Measurements from ENCODE around the gene KIF2A. TPM values are rescaled to one million over a fixed set of nuclear protein-coding genes. Genes with fewer than 3 reads are reported as not detected.

Gene KIF2A
- total and polyA plus RNA-seq, 2 of the 13 experiments (the other 11 are each of a cell fraction or from before 2014, with no cell fraction given): 8.5 to 19.2 TPM

DNA sequence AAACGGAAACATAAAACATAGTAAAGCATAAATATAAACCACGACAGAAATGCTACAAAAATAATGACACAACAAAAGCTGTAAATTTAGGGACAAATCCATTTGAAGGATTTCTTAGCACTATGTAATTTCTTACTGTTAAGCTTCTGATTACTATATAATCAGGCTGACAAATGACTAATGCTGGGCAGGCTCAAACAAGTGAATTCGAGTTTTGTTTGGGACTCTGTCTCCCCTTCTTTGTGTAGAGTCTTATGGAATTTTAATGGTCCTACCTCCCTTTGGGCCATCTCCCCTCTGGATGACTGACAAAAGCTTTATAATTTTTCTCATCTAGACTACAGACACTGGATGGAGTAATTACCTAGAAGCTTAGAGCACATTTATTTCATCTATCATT, 24.6 kb upstream of the KIF2A start (continued):
- TF ChIP-seq, protein P1, sequence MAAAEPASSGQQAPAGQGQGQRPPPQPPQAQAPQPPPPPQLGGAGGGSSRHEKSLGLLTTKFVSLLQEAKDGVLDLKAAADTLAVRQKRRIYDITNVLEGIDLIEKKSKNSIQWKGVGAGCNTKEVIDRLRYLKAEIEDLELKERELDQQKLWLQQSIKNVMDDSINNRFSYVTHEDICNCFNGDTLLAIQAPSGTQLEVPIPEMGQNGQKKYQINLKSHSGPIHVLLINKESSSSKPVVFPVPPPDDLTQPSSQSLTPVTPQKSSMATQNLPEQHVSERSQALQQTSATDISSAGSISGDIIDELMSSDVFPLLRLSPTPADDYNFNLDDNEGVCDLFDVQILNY (CRISPR knock-in tag; conservative IDR thresholded peaks at IDR 0.05): no peak
- no peak for TF ChIP-seq CHCHD3 (CRISPR knock-in tag; IDR thresholded peaks at IDR 0.05)
- TF ChIP-seq SMYD3 (CRISPR knock-in tag; IDR thresholded peaks at IDR 0.05): no peak
- no peak for TF ChIP-seq SSRP1 (CRISPR knock-in tag; IDR thresholded peaks at IDR 0.05)
- no peak for TF ChIP-seq ZNF567 (CRISPR knock-in tag; IDR thresholded peaks at IDR 0.05; ENCODE audit: borderline replicate concordance)
- no peak for TF ChIP-seq ZNF75D (CRISPR knock-in tag; IDR thresholded peaks at IDR 0.05; ENCODE audit: borderline replicate concordance)
- TF ChIP-seq ZNF556 (CRISPR knock-in tag; IDR thresholded peaks at IDR 0.05; ENCODE audit: borderline replicate concordance): no peak
- no peak for TF ChIP-seq EP300 (IDR thresholded peaks at IDR 0.05; ENCODE audit: low read depth in 2 of 2, low read length in 2 of 2)
- TF ChIP-seq EP300 (CRISPR knock-in tag; IDR thresholded peaks at IDR 0.05; ENCODE audit: borderline replicate concordance): no peak
- TF ChIP-seq KDM3A (CRISPR knock-in tag; IDR thresholded peaks at IDR 0.05; ENCODE audit: low read depth): no peak
- TF ChIP-seq, protein P2, sequence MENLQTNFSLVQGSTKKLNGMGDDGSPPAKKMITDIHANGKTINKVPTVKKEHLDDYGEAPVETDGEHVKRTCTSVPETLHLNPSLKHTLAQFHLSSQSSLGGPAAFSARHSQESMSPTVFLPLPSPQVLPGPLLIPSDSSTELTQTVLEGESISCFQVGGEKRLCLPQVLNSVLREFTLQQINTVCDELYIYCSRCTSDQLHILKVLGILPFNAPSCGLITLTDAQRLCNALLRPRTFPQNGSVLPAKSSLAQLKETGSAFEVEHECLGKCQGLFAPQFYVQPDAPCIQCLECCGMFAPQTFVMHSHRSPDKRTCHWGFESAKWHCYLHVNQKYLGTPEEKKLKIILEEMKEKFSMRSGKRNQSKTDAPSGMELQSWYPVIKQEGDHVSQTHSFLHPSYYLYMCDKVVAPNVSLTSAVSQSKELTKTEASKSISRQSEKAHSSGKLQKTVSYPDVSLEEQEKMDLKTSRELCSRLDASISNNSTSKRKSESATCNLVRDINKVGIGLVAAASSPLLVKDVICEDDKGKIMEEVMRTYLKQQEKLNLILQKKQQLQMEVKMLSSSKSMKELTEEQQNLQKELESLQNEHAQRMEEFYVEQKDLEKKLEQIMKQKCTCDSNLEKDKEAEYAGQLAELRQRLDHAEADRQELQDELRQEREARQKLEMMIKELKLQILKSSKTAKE (CRISPR knock-in tag; IDR thresholded peaks at IDR 0.05; ENCODE audit: borderline replicate concordance): no peak
- TF ChIP-seq ZNF383 (CRISPR knock-in tag; IDR thresholded peaks at IDR 0.05; ENCODE audit: borderline replicate concordance): no peak
- TF ChIP-seq, protein P3, sequence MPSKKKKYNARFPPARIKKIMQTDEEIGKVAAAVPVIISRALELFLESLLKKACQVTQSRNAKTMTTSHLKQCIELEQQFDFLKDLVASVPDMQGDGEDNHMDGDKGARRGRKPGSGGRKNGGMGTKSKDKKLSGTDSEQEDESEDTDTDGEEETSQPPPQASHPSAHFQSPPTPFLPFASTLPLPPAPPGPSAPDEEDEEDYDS (CRISPR knock-in tag; IDR thresholded peaks at IDR 0.05): no peak
